ENCODE measurements around the gene NEK6. TPM values are rescaled to one million over a fixed set of nuclear protein-coding genes. Genes with fewer than 3 reads are reported as not detected.

Gene NEK6
- total RNA-seq, 1 experiment from 2014 or later: 66.6 TPM

- no TSS peak for BruUV-seq (replicated peaks)
- TF ChIP-seq CTCF (IDR thresholded peaks at IDR 0.05; ENCODE audit: insufficient read depth in 1 of 2, low read depth in 1 of 2, low read length in 1 of 2, severe bottlenecking in 1 of 2, unreplicated experiment in 1 of 2): no peak
- Mint-ChIP-seq H3K36me3 (ENCODE audit: insufficient read depth, unreplicated experiment) (peaks cover 53% of the 10 kb centered on the region), H3K4me1 (ENCODE audit: low read depth, unreplicated experiment) (peaks cover 16% of the 10 kb centered on the region), H3K4me3 (ENCODE audit: unreplicated experiment) (no peak overlapping the region), H3K27me3 (ENCODE audit: insufficient read depth, unreplicated experiment) (no peaks in the 10 kb centered on the region), H3K27ac (ENCODE audit: unreplicated experiment) (no peak overlapping the region), H3K9me3 (ENCODE audit: unreplicated experiment) (no peaks in the 10 kb centered on the region)
- Histone ChIP-seq H3K9me3 (no peaks in the 10 kb centered on the region), H3K27me3 (replicated peaks; ENCODE audit: control insufficient read depth, insufficient read depth, low read length) (no peaks in the 10 kb centered on the region), H3K4me1 (no peaks in the 10 kb centered on the region), H3K36me3 (ENCODE audit: control insufficient read depth, insufficient read depth, low read length) (peaks cover 1% of the 10 kb centered on the region), H3K4me3 (ENCODE audit: low read depth, low read length) (no peak overlapping the region)
- POLR2A ChIA-PET: no interaction called here
- intact Hi-C loops (cut with micrococcal nuclease; ENCODE audit: unreplicated experiment): no loop called here
- DNase-seq: no peak
- CTCF ChIA-PET: no interaction called here
Observed at GRCh38 chr9:124373386-124373785, 115.6 kb downstream of the NEK6 start.

- no peak overlapping the region for H3K4me3 ChIP-seq (ENCODE audit: low read depth, low read length)
- H3K9me3 ChIP-seq: no peaks in the 10 kb centered on the region
- BruUV-seq (replicated peaks): no TSS peak
- Mint-ChIP-seq H3K36me3 (ENCODE audit: insufficient read depth, unreplicated experiment) (peaks cover 53% of the 10 kb centered on the region), H3K4me3 (ENCODE audit: unreplicated experiment) (no peak overlapping the region), H3K27me3 (ENCODE audit: insufficient read depth, unreplicated experiment) (no peaks in the 10 kb centered on the region), H3K4me1 (ENCODE audit: low read depth, unreplicated experiment) (peaks cover 11% of the 10 kb centered on the region), H3K27ac (ENCODE audit: unreplicated experiment) (no peak overlapping the region), H3K9me3 (ENCODE audit: unreplicated experiment) (no peaks in the 10 kb centered on the region)
- H3K36me3 ChIP-seq (ENCODE audit: control insufficient read depth, insufficient read depth, low read length): peaks cover 1% of the 10 kb centered on the region
- no peak for DNase-seq
- POLR2A ChIA-PET: no interaction called here
- no peaks in the 10 kb centered on the region for H3K27me3 ChIP-seq (replicated peaks; ENCODE audit: control insufficient read depth, insufficient read depth, low read length)
- TF ChIP-seq CTCF (IDR thresholded peaks at IDR 0.05; ENCODE audit: insufficient read depth in 1 of 2, low read depth in 1 of 2, low read length in 1 of 2, severe bottlenecking in 1 of 2, unreplicated experiment in 1 of 2): no peak
- CTCF ChIA-PET: no interaction called here
- no peaks in the 10 kb centered on the region for H3K4me1 ChIP-seq
- intact Hi-C loops (cut with micrococcal nuclease; ENCODE audit: unreplicated experiment): no loop called here
Observed at GRCh38 chr9:124373851-124374250, 116.1 kb downstream of the NEK6 start.

GRCh38 chr9:124375726-124376125 lies 118.0 kb downstream of the NEK6 start:
- Mint-ChIP-seq H3K4me1 (ENCODE audit: low read depth, unreplicated experiment) (peaks cover 8% of the 10 kb centered on the region), H3K27ac (ENCODE audit: unreplicated experiment) (no peak overlapping the region), H3K9me3 (ENCODE audit: unreplicated experiment) (no peaks in the 10 kb centered on the region), H3K4me3 (ENCODE audit: unreplicated experiment) (no peak overlapping the region), H3K36me3 (ENCODE audit: insufficient read depth, unreplicated experiment) (peaks cover 56% of the 10 kb centered on the region), H3K27me3 (ENCODE audit: insufficient read depth, unreplicated experiment) (no peaks in the 10 kb centered on the region)
- no peak for DNase-seq
- Histone ChIP-seq H3K9me3 (no peaks in the 10 kb centered on the region), H3K36me3 (ENCODE audit: control insufficient read depth, insufficient read depth, low read length) (no peaks in the 10 kb centered on the region; the same call in 1 of the 2 replicates), H3K4me3 (ENCODE audit: low read depth, low read length) (no peak overlapping the region), H3K27me3 (replicated peaks; ENCODE audit: control insufficient read depth, insufficient read depth, low read length) (no peaks in the 10 kb centered on the region), H3K4me1 (no peaks in the 10 kb centered on the region)
- ChIA-PET POLR2A (no interaction called here), CTCF (no interaction called here)
- intact Hi-C loops (cut with micrococcal nuclease; ENCODE audit: unreplicated experiment): no loop called here
- no peak for TF ChIP-seq CTCF (IDR thresholded peaks at IDR 0.05; ENCODE audit: insufficient read depth in 1 of 2, low read depth in 1 of 2, low read length in 1 of 2, severe bottlenecking in 1 of 2, unreplicated experiment in 1 of 2)
- BruUV-seq (replicated peaks): no TSS peak

All from Caco-2 (cell line).